Vagina (tissue), 2 donors: Measurements from ENCODE around the gene RARA. TPM values are rescaled to one million over a fixed set of nuclear protein-coding genes. Genes with fewer than 3 reads are reported as not detected.

Source experiments
- DNase-seq, 2 donors: peaks; one replicate each; pipeline ENCODE4 v3.0.0-alpha.2; 2017; ENCODE audit errors: extremely low spot score in 2 of 2
- H3K27ac ChIP-seq: fragments of 200-600 bp; sonication (generic); one replicate; pipeline ENCODE4 v1.5.1; 2019
- H3K27me3 ChIP-seq: fragments of 200-600 bp; sonication (generic); one replicate; pipeline ENCODE4 v1.5.1; 2019
- H3K36me3 ChIP-seq, 2 donors: fragments of 200-600 bp; sonication (generic); one replicate each; pipeline ENCODE4 v1.5.1; 2017 to 2019
- H3K4me1 ChIP-seq: fragments of 200-600 bp; sonication (generic); one replicate; pipeline ENCODE4 v1.5.1; 2019
- H3K4me3 ChIP-seq, 2 donors: fragments of 200-600 bp; sonication (generic); 1 replicate in 1 of 2; 2 replicates in 1 of 2; pipeline ENCODE4 v1.5.1; 2016 to 2019
- H3K9me3 ChIP-seq: fragments of 200-600 bp; sonication (generic); one replicate; pipeline ENCODE4 v1.5.1; 2019
- POLR2A ChIP-seq, 2 donors: fragments of 450-650 bp; IDR thresholded peaks; one replicate each; pipeline ENCODE4 v1.6.1; 2017; ENCODE audit warnings: antibody characterized with exemption in 2 of 2, mild to moderate bottlenecking in 2 of 2, moderate library complexity in 2 of 2
- POLR2AphosphoS5 ChIP-seq, 2 donors: sonication (generic); formaldehyde crosslinking; IDR thresholded peaks; one replicate each; pipeline ENCODE4 v1.9.0; 2017; ENCODE audit warnings: antibody characterized with exemption in 2 of 2, mild to moderate bottlenecking in 2 of 2, low read depth in 1 of 2; ENCODE audit not compliant: insufficient read depth in 1 of 2
- intact Hi-C: fragments of 100-400 bp; cut with DNase I; formaldehyde crosslinking; loops from one replicate; pipeline ENCODE4 v1.15.1; 2023
- total RNA-seq: library from RNA; depleted of rRNA; stranded (reverse); fragments of >200 nt; gene quantifications from one replicate; pipeline ENCODE4 v1.2.3, GENCODE V29; 2016
- TF ChIP-seq, protein P1 (sequence below), 3 experiments: fragments of 450-650 bp in 2 of 3; fragments of 200-600 bp in 1 of 3; sonication (generic) in 1 of 3; IDR thresholded peaks; one replicate each; pipeline ENCODE4 v1.5.1; 2017 to 2019; ENCODE audit warnings: antibody characterized with exemption in 3 of 3, mild to moderate bottlenecking in 2 of 3, moderate library complexity in 2 of 3

Gene RARA
- total RNA-seq, 1 donor from 2014 or later, result 58.9 TPM

DNA sequence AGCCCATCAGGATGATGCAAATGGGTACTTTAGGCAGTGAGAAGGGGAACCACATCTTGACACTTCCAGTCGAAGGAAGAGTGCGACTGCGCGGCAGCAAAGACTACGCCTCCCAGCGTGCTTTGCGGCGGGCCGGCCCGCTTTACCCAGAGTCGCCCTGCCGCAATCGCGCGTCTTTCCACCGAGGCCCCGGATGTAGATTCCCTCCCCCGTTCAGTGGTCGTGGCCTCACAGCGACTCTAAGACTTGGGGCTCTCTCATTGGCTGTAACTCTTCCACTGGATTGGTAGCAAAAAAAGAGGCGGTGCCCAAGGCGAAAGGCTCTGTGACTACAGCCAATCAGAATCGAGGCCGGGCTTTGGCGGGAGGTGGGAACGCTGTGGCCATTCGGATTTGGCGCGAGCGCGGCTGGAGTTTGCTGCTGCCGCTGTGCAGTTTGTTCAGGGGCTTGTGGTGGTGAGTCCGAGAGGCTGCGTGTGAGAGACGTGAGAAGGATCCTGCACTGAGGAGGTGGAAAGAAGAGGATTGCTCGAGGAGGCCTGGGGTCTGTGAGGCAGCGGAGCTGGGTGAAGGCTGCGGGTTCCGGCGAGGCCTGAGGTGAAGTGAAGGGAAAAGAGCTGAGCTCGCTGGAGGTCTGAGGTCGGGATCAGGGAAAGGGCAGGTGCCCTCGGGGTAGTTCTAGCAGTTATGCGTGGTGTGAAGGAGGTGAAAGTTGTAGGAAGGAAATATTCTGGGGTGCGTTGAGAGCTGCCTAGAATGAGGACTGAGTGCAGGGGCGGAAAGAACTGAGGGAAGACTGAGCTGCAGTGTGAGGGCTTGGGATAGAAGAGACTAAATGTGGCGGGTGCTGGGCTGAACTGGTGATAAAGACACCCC, 21.2 kb upstream of the RARA start, which contains the start of gene CDC6:
Gene CDC6, plus strand, starts transcription at position 386 of the 876 bp plus-strand sequence. CDS start 1,542 bp downstream, outside the sequence.
- TF ChIP-seq, protein P1, sequence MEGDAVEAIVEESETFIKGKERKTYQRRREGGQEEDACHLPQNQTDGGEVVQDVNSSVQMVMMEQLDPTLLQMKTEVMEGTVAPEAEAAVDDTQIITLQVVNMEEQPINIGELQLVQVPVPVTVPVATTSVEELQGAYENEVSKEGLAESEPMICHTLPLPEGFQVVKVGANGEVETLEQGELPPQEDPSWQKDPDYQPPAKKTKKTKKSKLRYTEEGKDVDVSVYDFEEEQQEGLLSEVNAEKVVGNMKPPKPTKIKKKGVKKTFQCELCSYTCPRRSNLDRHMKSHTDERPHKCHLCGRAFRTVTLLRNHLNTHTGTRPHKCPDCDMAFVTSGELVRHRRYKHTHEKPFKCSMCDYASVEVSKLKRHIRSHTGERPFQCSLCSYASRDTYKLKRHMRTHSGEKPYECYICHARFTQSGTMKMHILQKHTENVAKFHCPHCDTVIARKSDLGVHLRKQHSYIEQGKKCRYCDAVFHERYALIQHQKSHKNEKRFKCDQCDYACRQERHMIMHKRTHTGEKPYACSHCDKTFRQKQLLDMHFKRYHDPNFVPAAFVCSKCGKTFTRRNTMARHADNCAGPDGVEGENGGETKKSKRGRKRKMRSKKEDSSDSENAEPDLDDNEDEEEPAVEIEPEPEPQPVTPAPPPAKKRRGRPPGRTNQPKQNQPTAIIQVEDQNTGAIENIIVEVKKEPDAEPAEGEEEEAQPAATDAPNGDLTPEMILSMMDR (IDR thresholded peaks at IDR 0.05), result no peak
- peak; percentile 84 to 99 for TF ChIP-seq POLR2AphosphoS5 (IDR thresholded peaks at IDR 0.05; ENCODE audit: insufficient read depth in 1 of 2, low read depth in 1 of 2)
- intact Hi-C loops, result loop anchor here (5.0 kb wide), 1 partner anchor 70 kb away; the partner anchor contains the start of gene WIPF2
- Histone ChIP-seq H3K36me3 (no peaks in the 10 kb centered on the region), H3K4me3 (peak within 1 kb of the TSS; percentile 43 to 49), H3K9me3 (no peaks in the 10 kb centered on the region), H3K27ac (peak within 1 kb of the TSS; percentile 52), H3K27me3 (no peaks in the 10 kb centered on the region), H3K4me1 (peaks cover 36% of the 10 kb centered on the region)
- DNase-seq, result peak in 1 of 2 donors; percentile 99

DNA sequence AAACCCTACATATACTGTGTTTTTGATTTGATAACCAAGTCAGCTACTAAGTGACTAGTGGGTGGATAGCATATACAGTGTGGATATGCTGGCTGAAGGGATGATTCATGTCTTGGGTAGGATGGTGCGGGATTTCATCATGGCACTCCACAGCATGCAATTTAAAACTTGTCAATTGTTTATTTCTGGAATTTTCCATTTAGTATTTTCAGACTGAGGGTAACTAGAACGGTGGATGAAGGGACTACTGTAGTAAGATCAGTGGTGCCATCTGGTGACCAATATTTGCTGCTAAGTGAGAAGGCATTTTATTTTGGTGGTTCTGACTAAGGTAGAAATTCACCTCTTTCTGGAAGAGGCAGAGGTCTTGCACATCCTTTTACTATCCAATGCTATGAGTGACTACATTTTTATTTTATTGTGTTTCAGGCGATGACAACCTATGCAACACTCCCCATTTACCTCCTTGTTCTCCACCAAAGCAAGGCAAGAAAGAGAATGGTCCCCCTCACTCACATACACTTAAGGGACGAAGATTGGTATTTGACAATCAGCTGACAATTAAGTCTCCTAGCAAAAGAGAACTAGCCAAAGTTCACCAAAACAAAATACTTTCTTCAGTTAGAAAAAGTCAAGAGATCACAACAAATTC, 18.2 kb upstream of the RARA start:
- intact Hi-C loops, result no loop called here
- TF ChIP-seq POLR2AphosphoS5 (IDR thresholded peaks at IDR 0.05; ENCODE audit: insufficient read depth in 1 of 2, low read depth in 1 of 2), result peak in 1 of 2 donors; percentile 62
- no peak for TF ChIP-seq POLR2A (IDR thresholded peaks at IDR 0.05)
- TF ChIP-seq, protein P1 (IDR thresholded peaks at IDR 0.05), result peak; percentile 44 to 57 (median 46)
- no peaks in the 10 kb centered on the region for H3K9me3 ChIP-seq
- no peak overlapping the region for H3K4me3 ChIP-seq
- peaks cover 17% of the 10 kb centered on the region for H3K4me1 ChIP-seq
- H3K36me3 ChIP-seq, result no peaks in the 10 kb centered on the region
- H3K27ac ChIP-seq, result peak overlapping the region; percentile 42
- no peak for DNase-seq
- H3K27me3 ChIP-seq, result no peaks in the 10 kb centered on the region

DNA sequence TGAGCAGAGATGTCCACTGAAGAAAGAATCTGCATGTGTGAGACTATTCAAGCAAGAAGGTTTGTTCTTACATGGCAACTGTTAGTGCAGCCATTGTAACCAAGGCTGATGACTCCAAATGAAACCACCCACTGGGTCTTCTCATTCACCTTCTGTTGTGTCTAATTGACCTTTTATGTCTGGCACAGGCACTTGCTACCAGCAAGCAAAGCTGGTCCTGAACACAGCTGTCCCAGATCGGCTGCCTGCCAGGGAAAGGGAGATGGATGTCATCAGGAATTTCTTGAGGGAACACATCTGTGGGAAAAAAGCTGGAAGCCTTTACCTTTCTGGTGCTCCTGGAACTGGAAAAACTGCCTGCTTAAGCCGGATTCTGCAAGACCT, 17.7 kb upstream of the RARA start:
- TF ChIP-seq POLR2A (IDR thresholded peaks at IDR 0.05), result no peak
- TF ChIP-seq, protein P1 (IDR thresholded peaks at IDR 0.05), result no peak
- TF ChIP-seq POLR2AphosphoS5 (IDR thresholded peaks at IDR 0.05; ENCODE audit: insufficient read depth in 1 of 2, low read depth in 1 of 2), result no peak
- no peak for DNase-seq
- intact Hi-C loops, result no loop called here
- no peaks in the 10 kb centered on the region for H3K36me3 ChIP-seq
- H3K27me3 ChIP-seq, result no peaks in the 10 kb centered on the region
- H3K27ac ChIP-seq, result no peak overlapping the region
- H3K9me3 ChIP-seq, result no peaks in the 10 kb centered on the region
- H3K4me3 ChIP-seq, result no peak overlapping the region
- H3K4me1 ChIP-seq, result peaks cover 17% of the 10 kb centered on the region

DNA sequence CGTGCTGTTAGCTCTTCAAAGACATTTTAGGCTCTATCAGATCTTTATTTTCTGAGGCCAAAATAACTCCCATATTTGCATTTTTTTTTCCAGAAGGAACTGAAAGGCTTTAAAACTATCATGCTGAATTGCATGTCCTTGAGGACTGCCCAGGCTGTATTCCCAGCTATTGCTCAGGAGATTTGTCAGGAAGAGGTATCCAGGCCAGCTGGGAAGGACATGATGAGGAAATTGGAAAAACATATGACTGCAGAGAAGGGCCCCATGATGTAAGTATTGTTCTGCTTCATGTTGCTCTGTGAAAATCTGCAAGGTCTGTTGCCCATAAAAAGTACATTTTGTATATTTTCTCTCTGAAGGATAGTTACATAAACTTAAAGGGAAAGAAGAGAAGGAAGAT, 15.6 kb upstream of the RARA start:
- Histone ChIP-seq H3K27me3 (no peaks in the 10 kb centered on the region), H3K4me1 (peaks cover 11% of the 10 kb centered on the region), H3K9me3 (no peaks in the 10 kb centered on the region), H3K4me3 (no peak overlapping the region), H3K36me3 (no peaks in the 10 kb centered on the region), H3K27ac (peak overlapping the region; percentile 33)
- no peak for DNase-seq
- TF ChIP-seq POLR2AphosphoS5 (IDR thresholded peaks at IDR 0.05; ENCODE audit: insufficient read depth in 1 of 2, low read depth in 1 of 2) (peak in 1 of 2 donors; percentile 52), POLR2A (IDR thresholded peaks at IDR 0.05) (no peak)
- intact Hi-C loops, result no loop called here

DNA sequence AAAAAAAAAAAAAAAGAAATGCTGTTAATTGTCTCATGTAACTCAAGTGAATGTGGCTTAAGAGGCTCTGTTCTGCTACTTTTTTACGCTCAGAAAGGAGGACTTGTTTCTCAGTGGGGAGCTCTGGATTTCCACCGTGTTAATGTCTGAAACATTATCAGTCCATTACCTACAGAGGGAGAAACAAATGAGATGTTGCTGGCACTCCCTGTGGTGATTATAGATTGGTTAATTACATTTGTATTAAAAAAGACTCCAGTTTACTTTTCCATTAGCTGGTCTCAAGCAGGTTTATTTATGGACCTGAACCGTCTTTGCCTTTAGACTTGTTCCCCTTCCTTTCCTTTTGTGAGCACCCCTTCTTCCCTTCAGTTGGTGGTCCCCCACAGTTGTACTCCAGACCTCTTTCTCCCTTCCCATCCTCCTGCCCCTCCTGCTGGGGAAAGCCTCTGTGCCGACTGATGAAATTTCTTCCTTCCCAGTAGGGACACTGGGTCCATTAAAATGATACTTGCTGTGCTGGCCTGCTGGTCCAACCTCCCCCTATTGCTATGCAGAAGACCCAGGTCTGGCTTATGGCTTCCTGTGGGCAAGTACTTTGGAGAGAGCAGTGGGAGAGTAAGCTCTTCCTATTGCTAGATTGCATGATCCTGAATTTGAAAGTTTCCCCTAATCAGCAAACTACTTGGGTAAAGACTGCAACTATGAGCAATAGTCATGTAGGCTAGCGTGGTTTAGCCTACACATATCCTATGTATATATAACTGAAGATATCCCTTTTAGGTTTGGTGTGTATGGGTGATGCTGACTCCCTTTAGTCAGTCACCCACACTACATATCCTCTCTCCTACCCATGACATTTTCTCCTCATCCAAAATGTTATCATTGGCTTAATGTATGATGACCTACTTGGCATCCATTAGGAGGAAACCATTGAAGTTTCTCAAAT, 13.2 kb upstream of the RARA start:
- Histone ChIP-seq H3K4me1 (peaks cover 12% of the 10 kb centered on the region), H3K27ac (no peak overlapping the region), H3K36me3 (no peaks in the 10 kb centered on the region), H3K4me3 (no peak overlapping the region), H3K9me3 (no peaks in the 10 kb centered on the region), H3K27me3 (no peaks in the 10 kb centered on the region)
- TF ChIP-seq, protein P1 (IDR thresholded peaks at IDR 0.05), result no peak
- TF ChIP-seq POLR2A (IDR thresholded peaks at IDR 0.05), result no peak
- TF ChIP-seq POLR2AphosphoS5 (IDR thresholded peaks at IDR 0.05; ENCODE audit: insufficient read depth in 1 of 2, low read depth in 1 of 2), result no peak
- no peak for DNase-seq
- intact Hi-C loops, result no loop called here
